Fibroblast of skin of back (primary cell): ENCODE results near the gene ARNT2.
"Not testable (repeated sequence)": the region's sequence is repeated elsewhere in the genome, so short reads cannot be mapped to it uniquely, and the experiment has no call there.

Experiments used
- DNase-seq: peaks from one replicate; pipeline ENCODE4 v3.0.0-alpha.2; 2013

The ARNT2 gene

GRCh38 chr15:80492409-80492808 lies 88.2 kb downstream of the ARNT2 start:
- DNase-seq, result no peak

GRCh38 chr15:80492874-80493273 lies 88.7 kb downstream of the ARNT2 start:
- DNase-seq, result no peak

GRCh38 chr15:80494351-80494751 lies 90.2 kb downstream of the ARNT2 start:
- DNase-seq, result peak; percentile 93

GRCh38 chr15:80494756-80495155 lies 90.6 kb downstream of the ARNT2 start:
- DNase-seq, result no peak

- DNase-seq, result peak; percentile 36
Measured at GRCh38 chr15:80495401-80495942, 91.3 kb downstream of the ARNT2 start.

GRCh38 chr15:80496096-80496495 lies 91.9 kb downstream of the ARNT2 start:
- DNase-seq, result peak; percentile 72

- DNase-seq, result no peak
Measured at GRCh38 chr15:80497221-80497620, 93.0 kb downstream of the ARNT2 start.

- no peak for DNase-seq
Measured at GRCh38 chr15:80498652-80499051, 94.5 kb downstream of the ARNT2 start.

- no peak for DNase-seq
Measured at GRCh38 chr15:80500021-80500420, 95.8 kb downstream of the ARNT2 start.

GRCh38 chr15:80501476-80501875 lies 97.3 kb downstream of the ARNT2 start:
- no peak for DNase-seq

- DNase-seq, result peak; percentile 24
Measured at GRCh38 chr15:80502782-80503181, 98.6 kb downstream of the ARNT2 start.

GRCh38 chr15:80503319-80503952 lies 99.3 kb downstream of the ARNT2 start:
- no peak for DNase-seq

GRCh38 chr15:80504931-80505330 lies 100.7 kb downstream of the ARNT2 start:
- DNase-seq, result no peak

- DNase-seq, result no peak
Measured at GRCh38 chr15:80506286-80506893, 102.2 kb downstream of the ARNT2 start.

GRCh38 chr15:80507131-80507530 lies 102.9 kb downstream of the ARNT2 start:
- DNase-seq, result peak; percentile 68

GRCh38 chr15:80507638-80508316 lies 103.6 kb downstream of the ARNT2 start:
- DNase-seq, result peak; percentile 96

GRCh38 chr15:80508783-80509182 lies 104.6 kb downstream of the ARNT2 start:
- DNase-seq, result no peak

- no peak for DNase-seq
Measured at GRCh38 chr15:80509800-80510199, 105.6 kb downstream of the ARNT2 start.

- not testable (repeated sequence) for DNase-seq
Measured at GRCh38 chr15:80510985-80511384, 106.8 kb downstream of the ARNT2 start.

GRCh38 chr15:80512726-80513660 lies 108.8 kb downstream of the ARNT2 start:
- peak; percentile 22 for DNase-seq

- peak; percentile 74 for DNase-seq
Measured at GRCh38 chr15:80514071-80514780, 110.0 kb downstream of the ARNT2 start.

- DNase-seq, result no peak
Measured at GRCh38 chr15:80517290-80517689, 113.1 kb downstream of the ARNT2 start.
